Cardiac muscle cell (in vitro differentiated cells and primary cell): Measurements from ENCODE around the gene TGM3. TPM values are rescaled to one million over a fixed set of nuclear protein-coding genes. Genes with fewer than 3 reads are reported as not detected.

ENCODE experiments used
- DNase-seq, 2 donors: peaks; one replicate each; pipeline versions ENCODE4 v3.0.0 to v3.0.0-alpha.2; 2010 to 2017; ENCODE audit warnings: low read depth in 1 of 2, low spot score in 1 of 2
- H3K27ac ChIP-seq: fragments of 200-600 bp; sonication (generic); 2 replicates; pipeline ENCODE4 v1.5.1; 2016
- H3K27me3 ChIP-seq: fragments of 200-600 bp; sonication (generic); 2 replicates; pipeline ENCODE4 v1.6.0; 2016; ENCODE audit warnings: control low read depth
- H3K36me3 ChIP-seq: fragments of 200-600 bp; sonication (generic); 2 replicates; pipeline ENCODE4 v1.5.1; 2016; ENCODE audit warnings: control low read depth
- H3K4me1 ChIP-seq: fragments of 200-600 bp; sonication (generic); 2 replicates; pipeline ENCODE4 v1.8.1; 2017; ENCODE audit warnings: low read depth, mild to moderate bottlenecking, mixed run types
- H3K4me3 ChIP-seq: fragments of 200-600 bp; sonication (generic); 2 replicates; pipeline ENCODE4 v1.5.1; 2016; ENCODE audit warnings: mild to moderate bottlenecking
- H3K9me3 ChIP-seq: fragments of 200-600 bp; sonication (generic); 2 replicates; pipeline ENCODE4 v1.5.1; 2017; ENCODE audit warnings: low read depth, mild to moderate bottlenecking, control low read depth
- CTCF ChIP-seq: IDR thresholded peaks from 2 replicates; pipeline ENCODE4 v1.5.1; 2012; ENCODE audit warnings: low read depth, mild to moderate bottlenecking, low read length
- polyA plus RNA-seq: library from polyadenylated mRNA; unstranded; fragments of >200 nt; fragmentation: Nextera tagmentation; extraction: Ambion mirVana; gene quantifications from 2 replicates; pipeline ENCODE4 v1.2.1, GENCODE V29; 2016
- total RNA-seq: library from RNA; depleted of rRNA; stranded (reverse); fragments of >200 nt; gene quantifications from 2 replicates; pipeline ENCODE4 v1.2.3, GENCODE V29; 2016

Gene TGM3
- total RNA-seq: 0.11 TPM in 1 of 2 replicates, not detected in the other
- polyA plus RNA-seq: 0.37 TPM in 1 of 2 replicates, not detected in the other

DNA sequence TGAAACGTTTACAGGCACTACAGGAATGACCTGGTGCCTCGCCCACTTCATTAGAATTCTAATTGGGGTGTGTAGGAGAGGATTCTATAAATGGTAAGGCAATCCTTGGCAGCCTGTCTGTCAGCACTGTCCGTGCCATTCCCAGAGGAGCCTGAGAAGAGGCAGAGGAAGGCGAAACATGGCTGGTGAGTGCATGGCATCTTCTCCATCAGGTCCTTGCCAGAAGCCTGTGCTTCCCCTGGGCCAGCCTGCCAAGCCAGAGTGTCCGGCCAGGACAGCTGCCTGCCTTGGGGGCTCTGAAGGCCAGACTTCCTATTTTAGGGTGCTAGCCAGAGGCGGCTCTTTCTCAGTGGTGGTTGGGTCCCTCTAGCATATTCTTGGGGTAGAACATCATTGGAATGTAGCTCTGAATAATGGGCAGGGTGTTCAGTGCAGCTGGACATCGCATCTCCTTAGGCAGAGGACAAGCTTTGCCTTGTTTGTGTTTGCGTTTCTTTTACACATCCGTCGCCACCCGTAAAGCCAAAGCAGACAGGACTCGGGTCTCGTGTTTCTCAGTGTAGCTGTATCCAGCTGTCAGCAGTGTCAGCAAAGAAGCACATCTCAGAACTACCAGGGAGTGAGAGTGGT, at the start of gene TGM3:
TSS of gene TGM3 (plus strand) at position 116 of the 630 bp plus-strand sequence. CDS start at position 179, 63 bp downstream.
- Histone ChIP-seq H3K36me3 (no peaks in the 10 kb centered on the region), H3K27ac (no peak within 1 kb of the TSS), H3K4me3 (no peak within 1 kb of the TSS), H3K4me1 (no peaks in the 10 kb centered on the region), H3K9me3 (no peaks in the 10 kb centered on the region), H3K27me3 (no peaks in the 10 kb centered on the region)
- no peak for TF ChIP-seq CTCF
- DNase-seq: no peak

- Histone ChIP-seq H3K36me3 (no peaks in the 10 kb centered on the region), H3K27ac (no peak overlapping the region), H3K4me3 (no peak overlapping the region), H3K9me3 (no peaks in the 10 kb centered on the region), H3K4me1 (peaks cover 9% of the 10 kb centered on the region), H3K27me3 (no peaks in the 10 kb centered on the region)
- DNase-seq: peak in 1 of 2 donors; percentile 34
- no peak for TF ChIP-seq CTCF
These were observed 49.7 kb upstream of the TGM3 start for GRCh38 chr20:2246069-2246491.

GRCh38 chr20:2248837-2249236, 47.0 kb upstream of the TGM3 start:
- Histone ChIP-seq H3K27me3 (no peaks in the 10 kb centered on the region), H3K27ac (no peak overlapping the region), H3K9me3 (no peaks in the 10 kb centered on the region), H3K36me3 (no peaks in the 10 kb centered on the region), H3K4me3 (no peak overlapping the region), H3K4me1 (peaks cover 9% of the 10 kb centered on the region)
- TF ChIP-seq CTCF: no peak
- DNase-seq: no peak

DNA sequence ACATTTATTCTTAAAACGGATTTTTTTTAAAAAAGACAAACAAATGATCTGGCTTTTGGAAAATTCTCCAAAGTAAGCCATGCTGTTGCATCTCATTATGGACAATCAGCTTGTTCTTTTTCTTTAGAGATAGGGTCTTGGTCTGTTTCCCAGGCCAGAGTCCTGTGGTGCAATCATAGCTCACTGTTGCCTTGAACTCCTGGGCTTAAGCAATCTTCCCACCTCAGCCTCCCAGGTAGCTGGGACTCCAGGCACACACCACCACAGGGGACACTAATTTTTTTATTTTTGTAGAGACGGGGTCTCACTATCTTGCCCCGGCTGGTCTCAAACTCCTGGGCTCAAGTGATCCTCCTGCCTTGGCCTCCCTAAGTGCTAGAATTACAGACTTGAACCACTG, 45.9 kb upstream of the TGM3 start:
- H3K27ac ChIP-seq: no peak overlapping the region
- H3K36me3 ChIP-seq: no peaks in the 10 kb centered on the region
- TF ChIP-seq CTCF: no peak
- no peaks in the 10 kb centered on the region for H3K9me3 ChIP-seq
- DNase-seq: no peak
- no peaks in the 10 kb centered on the region for H3K27me3 ChIP-seq
- H3K4me1 ChIP-seq: peaks cover 9% of the 10 kb centered on the region
- H3K4me3 ChIP-seq: no peak overlapping the region

- Histone ChIP-seq H3K9me3 (no peaks in the 10 kb centered on the region), H3K4me3 (no peak overlapping the region), H3K4me1 (no peaks in the 10 kb centered on the region), H3K36me3 (no peaks in the 10 kb centered on the region), H3K27ac (no peak overlapping the region), H3K27me3 (no peaks in the 10 kb centered on the region)
- no peak for DNase-seq
- TF ChIP-seq CTCF: no peak
These were observed 43.3 kb upstream of the TGM3 start for GRCh38 chr20:2252419-2252997.
